SK-N-SH (cell line): ENCODE data around the gene BLVRA. TPM values are rescaled to one million over a fixed set of nuclear protein-coding genes. Genes with fewer than 3 reads are reported as not detected.

Experiments used
- CHD2 ChIP-seq: fragments of 150-350 bp; IDR thresholded peaks from 2 replicates; pipeline ENCODE4 v1.6.1; 2018; ENCODE audit warnings: low read length; ENCODE audit not compliant: partially characterized antibody
- ELF1 ChIP-seq: IDR thresholded peaks from 2 replicates; pipeline ENCODE4 v1.4.0; 2012
- EZH2phosphoT487 ChIP-seq: fragments of 200-600 bp; sonication (generic); IDR thresholded peaks from 2 replicates; pipeline ENCODE4 v1.6.1; 2017; ENCODE audit warnings: low read depth, mixed run types, mild to moderate bottlenecking, antibody characterized with exemption, moderate library complexity, borderline replicate concordance
- FOSL2 ChIP-seq: IDR thresholded peaks from 2 replicates; pipeline ENCODE4 v1.4.0; 2012; ENCODE audit warnings: low read depth, mild to moderate bottlenecking, moderate library complexity, borderline replicate concordance
- FOXJ3 ChIP-seq: sonication (generic); formaldehyde crosslinking; IDR thresholded peaks from 2 replicates; pipeline ENCODE4 v1.5.1; 2020; ENCODE audit warnings: mild to moderate bottlenecking, missing genetic modification reagents
- FOXM1 ChIP-seq: IDR thresholded peaks from 2 replicates; pipeline ENCODE4 v1.4.0; 2012; ENCODE audit warnings: low read depth, mild to moderate bottlenecking
- GABPA ChIP-seq: IDR thresholded peaks from 2 replicates; pipeline ENCODE4 v1.4.0; 2012; ENCODE audit warnings: low read depth, mild to moderate bottlenecking
- GATA2 ChIP-seq: sonication (generic); formaldehyde crosslinking; IDR thresholded peaks from 2 replicates; pipeline ENCODE4 v1.5.0; 2020; ENCODE audit warnings: mild to moderate bottlenecking, missing genetic modification reagents
- JUND ChIP-seq: IDR thresholded peaks from 2 replicates; pipeline ENCODE4 v1.4.0; 2012
- MEF2A ChIP-seq: IDR thresholded peaks from 2 replicates; pipeline ENCODE4 v1.4.0; 2012; ENCODE audit warnings: low read depth, borderline replicate concordance
- RAD21 ChIP-seq: IDR thresholded peaks from 2 replicates; pipeline ENCODE4 v1.6.1; 2012; ENCODE audit warnings: mild to moderate bottlenecking, low read length
- REST ChIP-seq: IDR thresholded peaks from 2 replicates; pipeline ENCODE4 v1.6.1; 2012; ENCODE audit warnings: mild to moderate bottlenecking, low read depth, low read length, moderate library complexity
- RFX5 ChIP-seq: IDR thresholded peaks from 2 replicates; pipeline ENCODE4 v1.6.1; 2012; ENCODE audit warnings: mild to moderate bottlenecking, improper control_type of control experiment, low read length
- RXRA ChIP-seq: IDR thresholded peaks from 2 replicates; pipeline ENCODE4 v1.4.0; 2012; ENCODE audit warnings: low read depth, mild to moderate bottlenecking, borderline replicate concordance
- SIN3A ChIP-seq: IDR thresholded peaks from 2 replicates; pipeline ENCODE4 v1.6.1; 2012; ENCODE audit warnings: low read depth, mild to moderate bottlenecking, low read length, moderate library complexity, borderline replicate concordance
- SMC3 ChIP-seq: IDR thresholded peaks from 2 replicates; pipeline ENCODE4 v1.6.1; 2012; ENCODE audit warnings: low read depth, low read length, improper control_type of control experiment
- TAF1 ChIP-seq: IDR thresholded peaks from 2 replicates; pipeline ENCODE4 v1.6.1; 2012; ENCODE audit warnings: low read depth, mild to moderate bottlenecking, low read length, moderate library complexity, borderline replicate concordance
- TCF12 ChIP-seq: IDR thresholded peaks from 2 replicates; pipeline ENCODE4 v1.4.0; 2012
- USF2 ChIP-seq: fragments of 150-350 bp; IDR thresholded peaks from 2 replicates; pipeline ENCODE4 v1.6.1; 2017; ENCODE audit warnings: antibody characterized with exemption, low read length, low read depth, borderline replicate concordance
- YY1 ChIP-seq: IDR thresholded peaks from 2 replicates; pipeline ENCODE4 v1.4.0; 2012; ENCODE audit warnings: low read depth, mild to moderate bottlenecking
- polyA plus RNA-seq, 3 experiments: library from polyadenylated mRNA; depleted of rRNA; stranded (reverse); fragments of >200 nt; gene quantifications; 2 replicates each; pipeline ENCODE4 v1.2.3, GENCODE V29; 2012
- TF ChIP-seq, protein P1 (sequence below): fragments of 200-600 bp; sonication (generic); IDR thresholded peaks from 2 replicates; pipeline ENCODE4 v1.6.1; 2017; ENCODE audit warnings: antibody characterized with exemption, mild to moderate bottlenecking, moderate library complexity
- TF ChIP-seq, protein P2 (sequence below): IDR thresholded peaks from 2 replicates; pipeline ENCODE4 v1.4.0; 2012; ENCODE audit warnings: low read depth, borderline replicate concordance
- TF ChIP-seq, protein P3 (sequence below): IDR thresholded peaks from 2 replicates; pipeline ENCODE4; 2012
- TF ChIP-seq, protein P4 (sequence below): IDR thresholded peaks from 2 replicates; pipeline ENCODE4 v1.4.0; 2012; ENCODE audit warnings: low read depth

The BLVRA gene
- polyA plus RNA-seq, 1 of the 3 experiments (the other 2 are of a cell fraction) = 123 TPM

- TF ChIP-seq REST (peak; percentile 73; the same call in 1 of the 2 replicates), SIN3A (peak; percentile 98), ELF1 (no peak; the same call in 1 of the 2 replicates), USF2 (no peak), SMC3 (no peak), MEF2A (0 out of 2 replicates have a peak, but pooled peaks have one; percentile 9), FOSL2 (peak; percentile 93), JUND (peak; percentile 95), YY1 (no peak), TAF1 (no peak), FOXJ3 (CRISPR knock-in tag) (no peak), RAD21 (no peak), TCF12 (peak; percentile 100), CHD2 (no peak), GATA2 (CRISPR knock-in tag) (no peak), RFX5 (no peak), EZH2phosphoT487 (no peak), RXRA (0 out of 2 replicates have a peak, but pooled peaks have one; percentile 2), GABPA (no peak), FOXM1 (peak; percentile 66; the same call in 1 of the 2 replicates)
- TF ChIP-seq, protein P1, sequence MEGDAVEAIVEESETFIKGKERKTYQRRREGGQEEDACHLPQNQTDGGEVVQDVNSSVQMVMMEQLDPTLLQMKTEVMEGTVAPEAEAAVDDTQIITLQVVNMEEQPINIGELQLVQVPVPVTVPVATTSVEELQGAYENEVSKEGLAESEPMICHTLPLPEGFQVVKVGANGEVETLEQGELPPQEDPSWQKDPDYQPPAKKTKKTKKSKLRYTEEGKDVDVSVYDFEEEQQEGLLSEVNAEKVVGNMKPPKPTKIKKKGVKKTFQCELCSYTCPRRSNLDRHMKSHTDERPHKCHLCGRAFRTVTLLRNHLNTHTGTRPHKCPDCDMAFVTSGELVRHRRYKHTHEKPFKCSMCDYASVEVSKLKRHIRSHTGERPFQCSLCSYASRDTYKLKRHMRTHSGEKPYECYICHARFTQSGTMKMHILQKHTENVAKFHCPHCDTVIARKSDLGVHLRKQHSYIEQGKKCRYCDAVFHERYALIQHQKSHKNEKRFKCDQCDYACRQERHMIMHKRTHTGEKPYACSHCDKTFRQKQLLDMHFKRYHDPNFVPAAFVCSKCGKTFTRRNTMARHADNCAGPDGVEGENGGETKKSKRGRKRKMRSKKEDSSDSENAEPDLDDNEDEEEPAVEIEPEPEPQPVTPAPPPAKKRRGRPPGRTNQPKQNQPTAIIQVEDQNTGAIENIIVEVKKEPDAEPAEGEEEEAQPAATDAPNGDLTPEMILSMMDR = no peak
- TF ChIP-seq, protein P2, sequence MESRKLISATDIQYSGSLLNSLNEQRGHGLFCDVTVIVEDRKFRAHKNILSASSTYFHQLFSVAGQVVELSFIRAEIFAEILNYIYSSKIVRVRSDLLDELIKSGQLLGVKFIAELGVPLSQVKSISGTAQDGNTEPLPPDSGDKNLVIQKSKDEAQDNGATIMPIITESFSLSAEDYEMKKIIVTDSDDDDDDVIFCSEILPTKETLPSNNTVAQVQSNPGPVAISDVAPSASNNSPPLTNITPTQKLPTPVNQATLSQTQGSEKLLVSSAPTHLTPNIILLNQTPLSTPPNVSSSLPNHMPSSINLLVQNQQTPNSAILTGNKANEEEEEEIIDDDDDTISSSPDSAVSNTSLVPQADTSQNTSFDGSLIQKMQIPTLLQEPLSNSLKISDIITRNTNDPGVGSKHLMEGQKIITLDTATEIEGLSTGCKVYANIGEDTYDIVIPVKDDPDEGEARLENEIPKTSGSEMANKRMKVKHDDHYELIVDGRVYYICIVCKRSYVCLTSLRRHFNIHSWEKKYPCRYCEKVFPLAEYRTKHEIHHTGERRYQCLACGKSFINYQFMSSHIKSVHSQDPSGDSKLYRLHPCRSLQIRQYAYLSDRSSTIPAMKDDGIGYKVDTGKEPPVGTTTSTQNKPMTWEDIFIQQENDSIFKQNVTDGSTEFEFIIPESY = peak; percentile 38; the same call in 1 of the 2 replicates
- TF ChIP-seq, protein P3, sequence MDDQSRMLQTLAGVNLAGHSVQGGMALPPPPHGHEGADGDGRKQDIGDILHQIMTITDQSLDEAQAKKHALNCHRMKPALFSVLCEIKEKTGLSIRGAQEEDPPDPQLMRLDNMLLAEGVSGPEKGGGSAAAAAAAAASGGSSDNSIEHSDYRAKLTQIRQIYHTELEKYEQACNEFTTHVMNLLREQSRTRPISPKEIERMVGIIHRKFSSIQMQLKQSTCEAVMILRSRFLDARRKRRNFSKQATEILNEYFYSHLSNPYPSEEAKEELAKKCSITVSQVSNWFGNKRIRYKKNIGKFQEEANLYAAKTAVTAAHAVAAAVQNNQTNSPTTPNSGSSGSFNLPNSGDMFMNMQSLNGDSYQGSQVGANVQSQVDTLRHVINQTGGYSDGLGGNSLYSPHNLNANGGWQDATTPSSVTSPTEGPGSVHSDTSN = peak; percentile 98
- TF ChIP-seq, protein P4, sequence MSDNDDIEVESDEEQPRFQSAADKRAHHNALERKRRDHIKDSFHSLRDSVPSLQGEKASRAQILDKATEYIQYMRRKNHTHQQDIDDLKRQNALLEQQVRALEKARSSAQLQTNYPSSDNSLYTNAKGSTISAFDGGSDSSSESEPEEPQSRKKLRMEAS = peak; percentile 71
Measured at GRCh38 chr7:43785420-43785819, 26.9 kb downstream of the BLVRA start (continued).
